ENCODE data around the gene SPATA46. TPM values are rescaled to one million over a fixed set of nuclear protein-coding genes. Genes with fewer than 3 reads are reported as not detected.

SPATA46 gene
- polyA plus RNA-seq, 1 of the 3 experiments (the other 2 are of a cell fraction): not detected

- POLR2A ChIA-PET: no interaction called here
- H3K9me2 ChIP-seq: no peaks in the 10 kb centered on the region
- no peak overlapping the region for H3K27ac ChIP-seq (ENCODE audit: low read depth in 2 of 2, low read length in 1 of 2)
- no peaks in the 10 kb centered on the region for H3F3A ChIP-seq (replicated peaks; ENCODE audit: insufficient read depth)
- WGBS (ENCODE audit: low lambda C conversion rate): no CpG with 5 or more reads among the region's 3 CpGs
- no peak overlapping the region for H3K4me2 ChIP-seq
- peaks cover 0 to 12% of the 10 kb centered on the region in 2 experiments; a peak in 1 of 4 replicates for H3K4me1 ChIP-seq (ENCODE audit: control insufficient read depth in 1 of 2, insufficient read depth in 2 of 2, low read depth in 1 of 2, low read length in 1 of 2)
- no peaks in the 10 kb centered on the region for H3K79me2 ChIP-seq (ENCODE audit: insufficient read depth)
- H3K36me3 ChIP-seq (replicated peaks in 1 of 2; ENCODE audit: control insufficient read depth in 1 of 2, insufficient read depth in 2 of 2, low read length in 1 of 2): no peaks in the 10 kb centered on the region
- H3K4me3 ChIP-seq (ENCODE audit: low read depth in 2 of 2, low read length in 1 of 2): no peak overlapping the region
- H2AFZ ChIP-seq (ENCODE audit: low read depth): no peak overlapping the region
- DNase-seq: peak; percentile 5
- no peak overlapping the region for H3K9ac ChIP-seq
- TF ChIP-seq, protein P1, sequence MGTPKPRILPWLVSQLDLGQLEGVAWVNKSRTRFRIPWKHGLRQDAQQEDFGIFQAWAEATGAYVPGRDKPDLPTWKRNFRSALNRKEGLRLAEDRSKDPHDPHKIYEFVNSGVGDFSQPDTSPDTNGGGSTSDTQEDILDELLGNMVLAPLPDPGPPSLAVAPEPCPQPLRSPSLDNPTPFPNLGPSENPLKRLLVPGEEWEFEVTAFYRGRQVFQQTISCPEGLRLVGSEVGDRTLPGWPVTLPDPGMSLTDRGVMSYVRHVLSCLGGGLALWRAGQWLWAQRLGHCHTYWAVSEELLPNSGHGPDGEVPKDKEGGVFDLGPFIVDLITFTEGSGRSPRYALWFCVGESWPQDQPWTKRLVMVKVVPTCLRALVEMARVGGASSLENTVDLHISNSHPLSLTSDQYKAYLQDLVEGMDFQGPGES (IDR thresholded peaks at IDR 0.05; ENCODE audit: low read depth, low read length): no peak
- TF ChIP-seq, protein P2, sequence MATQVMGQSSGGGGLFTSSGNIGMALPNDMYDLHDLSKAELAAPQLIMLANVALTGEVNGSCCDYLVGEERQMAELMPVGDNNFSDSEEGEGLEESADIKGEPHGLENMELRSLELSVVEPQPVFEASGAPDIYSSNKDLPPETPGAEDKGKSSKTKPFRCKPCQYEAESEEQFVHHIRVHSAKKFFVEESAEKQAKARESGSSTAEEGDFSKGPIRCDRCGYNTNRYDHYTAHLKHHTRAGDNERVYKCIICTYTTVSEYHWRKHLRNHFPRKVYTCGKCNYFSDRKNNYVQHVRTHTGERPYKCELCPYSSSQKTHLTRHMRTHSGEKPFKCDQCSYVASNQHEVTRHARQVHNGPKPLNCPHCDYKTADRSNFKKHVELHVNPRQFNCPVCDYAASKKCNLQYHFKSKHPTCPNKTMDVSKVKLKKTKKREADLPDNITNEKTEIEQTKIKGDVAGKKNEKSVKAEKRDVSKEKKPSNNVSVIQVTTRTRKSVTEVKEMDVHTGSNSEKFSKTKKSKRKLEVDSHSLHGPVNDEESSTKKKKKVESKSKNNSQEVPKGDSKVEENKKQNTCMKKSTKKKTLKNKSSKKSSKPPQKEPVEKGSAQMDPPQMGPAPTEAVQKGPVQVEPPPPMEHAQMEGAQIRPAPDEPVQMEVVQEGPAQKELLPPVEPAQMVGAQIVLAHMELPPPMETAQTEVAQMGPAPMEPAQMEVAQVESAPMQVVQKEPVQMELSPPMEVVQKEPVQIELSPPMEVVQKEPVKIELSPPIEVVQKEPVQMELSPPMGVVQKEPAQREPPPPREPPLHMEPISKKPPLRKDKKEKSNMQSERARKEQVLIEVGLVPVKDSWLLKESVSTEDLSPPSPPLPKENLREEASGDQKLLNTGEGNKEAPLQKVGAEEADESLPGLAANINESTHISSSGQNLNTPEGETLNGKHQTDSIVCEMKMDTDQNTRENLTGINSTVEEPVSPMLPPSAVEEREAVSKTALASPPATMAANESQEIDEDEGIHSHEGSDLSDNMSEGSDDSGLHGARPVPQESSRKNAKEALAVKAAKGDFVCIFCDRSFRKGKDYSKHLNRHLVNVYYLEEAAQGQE (IDR thresholded peaks at IDR 0.05; ENCODE audit: low read depth, low read length): no peak
- TF ChIP-seq, protein P3, sequence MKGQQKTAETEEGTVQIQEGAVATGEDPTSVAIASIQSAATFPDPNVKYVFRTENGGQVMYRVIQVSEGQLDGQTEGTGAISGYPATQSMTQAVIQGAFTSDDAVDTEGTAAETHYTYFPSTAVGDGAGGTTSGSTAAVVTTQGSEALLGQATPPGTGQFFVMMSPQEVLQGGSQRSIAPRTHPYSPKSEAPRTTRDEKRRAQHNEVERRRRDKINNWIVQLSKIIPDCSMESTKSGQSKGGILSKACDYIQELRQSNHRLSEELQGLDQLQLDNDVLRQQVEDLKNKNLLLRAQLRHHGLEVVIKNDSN (IDR thresholded peaks at IDR 0.05; ENCODE audit: borderline replicate concordance, low read depth): no peak
- TF ChIP-seq GATA2 (CRISPR knock-in tag; IDR thresholded peaks at IDR 0.05): no peak
- peaks cover 1% of the 10 kb centered on the region; the same call in 1 of the 2 replicates for H3K27me3 ChIP-seq (ENCODE audit: insufficient read depth)
- H4K20me1 ChIP-seq (ENCODE audit: insufficient read depth): no peaks in the 10 kb centered on the region
- CTCF ChIA-PET: interaction anchor here (2.6 kb wide), 1 partner anchor 28 kb away, joined by 12 read pairs; no protein-coding TSS in a partner anchor
- H3K9me3 ChIP-seq: no peaks in the 10 kb centered on the region
These were observed 9.0 kb upstream of the SPATA46 start for GRCh38 chr1:162385702-162386101.

DNA sequence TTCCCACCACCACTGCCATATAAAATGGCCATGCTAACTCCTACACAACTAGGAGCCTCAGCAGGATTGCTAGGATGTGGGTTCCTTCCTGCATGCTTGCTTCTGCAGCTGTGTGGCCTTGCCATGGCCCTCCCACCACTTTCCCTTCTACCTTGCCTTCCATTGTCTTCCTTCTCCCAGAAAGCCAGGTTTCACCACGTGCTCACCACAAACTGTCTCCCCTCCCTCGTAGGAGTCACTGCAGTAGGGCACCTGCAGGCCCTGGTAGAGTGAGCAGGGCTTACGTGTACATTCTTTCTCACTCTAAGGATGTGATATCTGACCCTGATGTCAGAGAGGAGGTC lies 8.6 kb upstream of the SPATA46 start:
- Histone ChIP-seq H2AFZ (ENCODE audit: low read depth) (no peak overlapping the region), H3K36me3 (replicated peaks in 1 of 2; ENCODE audit: control insufficient read depth in 1 of 2, insufficient read depth in 2 of 2, low read length in 1 of 2) (no peaks in the 10 kb centered on the region), H3K9me3 (no peaks in the 10 kb centered on the region), H4K20me1 (ENCODE audit: insufficient read depth) (no peaks in the 10 kb centered on the region), H3K4me1 (ENCODE audit: control insufficient read depth in 1 of 2, insufficient read depth in 2 of 2, low read depth in 1 of 2, low read length in 1 of 2) (peaks cover 0 to 8% of the 10 kb centered on the region in 2 experiments; a peak in 1 of 4 replicates), H3K27ac (ENCODE audit: low read depth in 2 of 2, low read length in 1 of 2) (no peak overlapping the region), H3K79me2 (ENCODE audit: insufficient read depth) (no peaks in the 10 kb centered on the region), H3K27me3 (ENCODE audit: insufficient read depth) (peaks cover 5% of the 10 kb centered on the region; the same call in 1 of the 2 replicates), H3K4me3 (ENCODE audit: low read depth in 2 of 2, low read length in 1 of 2) (no peak overlapping the region), H3K9me2 (no peaks in the 10 kb centered on the region), H3K9ac (no peak overlapping the region), H3F3A (replicated peaks; ENCODE audit: insufficient read depth) (no peaks in the 10 kb centered on the region), H3K4me2 (no peak overlapping the region)
- peak; percentile 1 for DNase-seq
- 44% methylated on average over 3 of the region's 3 CpGs for WGBS (ENCODE audit: low lambda C conversion rate)
- ChIA-PET CTCF (interaction anchor here (2.6 kb wide), 1 partner anchor 28 kb away, joined by 12 read pairs; no protein-coding TSS in a partner anchor), POLR2A (no interaction called here)
- TF ChIP-seq FOSL2 (IDR thresholded peaks at IDR 0.05; ENCODE audit: borderline replicate concordance, low read depth) (no peak), TEAD4 (IDR thresholded peaks at IDR 0.05; ENCODE audit: borderline replicate concordance, insufficient read depth) (no peak), ELF1 (IDR thresholded peaks at IDR 0.05) (no peak), FOXJ3 (CRISPR knock-in tag; IDR thresholded peaks at IDR 0.05) (no peak), YY1 (IDR thresholded peaks at IDR 0.05; ENCODE audit: low read depth) (no peak), EZH2phosphoT487 (IDR thresholded peaks at IDR 0.05; ENCODE audit: borderline replicate concordance, low read depth) (no peak), MXI1 (IDR thresholded peaks at IDR 0.05; ENCODE audit: low read depth, low read length) (no peak), RCOR1 (IDR thresholded peaks at IDR 0.05; ENCODE audit: low read length) (no peak), NFIC (IDR thresholded peaks at IDR 0.05; ENCODE audit: borderline replicate concordance) (no peak)
- TF ChIP-seq, protein P4, sequence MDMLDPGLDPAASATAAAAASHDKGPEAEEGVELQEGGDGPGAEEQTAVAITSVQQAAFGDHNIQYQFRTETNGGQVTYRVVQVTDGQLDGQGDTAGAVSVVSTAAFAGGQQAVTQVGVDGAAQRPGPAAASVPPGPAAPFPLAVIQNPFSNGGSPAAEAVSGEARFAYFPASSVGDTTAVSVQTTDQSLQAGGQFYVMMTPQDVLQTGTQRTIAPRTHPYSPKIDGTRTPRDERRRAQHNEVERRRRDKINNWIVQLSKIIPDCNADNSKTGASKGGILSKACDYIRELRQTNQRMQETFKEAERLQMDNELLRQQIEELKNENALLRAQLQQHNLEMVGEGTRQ (IDR thresholded peaks at IDR 0.05; ENCODE audit: borderline replicate concordance, low read depth, low read length): no peak
- TF ChIP-seq, protein P2 (IDR thresholded peaks at IDR 0.05; ENCODE audit: low read depth, low read length): no peak
